ENCODE measurements around the gene STPG2.

DNA sequence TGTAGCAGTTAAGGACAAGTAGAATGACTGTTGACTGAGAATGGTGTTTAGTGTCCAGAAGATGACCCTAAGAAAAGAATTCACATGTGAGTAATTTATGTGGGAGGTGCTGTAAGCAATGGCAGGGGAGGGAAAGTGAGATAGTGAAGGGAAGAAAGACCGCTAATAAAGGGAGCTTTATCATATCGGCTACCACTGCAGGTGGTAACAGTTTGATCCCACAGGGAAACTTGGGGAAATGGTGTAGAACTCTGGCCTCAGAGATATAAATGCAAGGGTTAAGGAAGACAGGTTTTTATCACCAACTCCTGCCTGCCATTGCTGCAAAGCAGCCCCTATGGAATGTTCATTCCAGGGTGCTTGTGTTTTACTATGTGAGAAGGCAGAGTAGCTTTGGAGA is 489.6 kb downstream of the STPG2 start:
- TF ChIP-seq, protein P1, sequence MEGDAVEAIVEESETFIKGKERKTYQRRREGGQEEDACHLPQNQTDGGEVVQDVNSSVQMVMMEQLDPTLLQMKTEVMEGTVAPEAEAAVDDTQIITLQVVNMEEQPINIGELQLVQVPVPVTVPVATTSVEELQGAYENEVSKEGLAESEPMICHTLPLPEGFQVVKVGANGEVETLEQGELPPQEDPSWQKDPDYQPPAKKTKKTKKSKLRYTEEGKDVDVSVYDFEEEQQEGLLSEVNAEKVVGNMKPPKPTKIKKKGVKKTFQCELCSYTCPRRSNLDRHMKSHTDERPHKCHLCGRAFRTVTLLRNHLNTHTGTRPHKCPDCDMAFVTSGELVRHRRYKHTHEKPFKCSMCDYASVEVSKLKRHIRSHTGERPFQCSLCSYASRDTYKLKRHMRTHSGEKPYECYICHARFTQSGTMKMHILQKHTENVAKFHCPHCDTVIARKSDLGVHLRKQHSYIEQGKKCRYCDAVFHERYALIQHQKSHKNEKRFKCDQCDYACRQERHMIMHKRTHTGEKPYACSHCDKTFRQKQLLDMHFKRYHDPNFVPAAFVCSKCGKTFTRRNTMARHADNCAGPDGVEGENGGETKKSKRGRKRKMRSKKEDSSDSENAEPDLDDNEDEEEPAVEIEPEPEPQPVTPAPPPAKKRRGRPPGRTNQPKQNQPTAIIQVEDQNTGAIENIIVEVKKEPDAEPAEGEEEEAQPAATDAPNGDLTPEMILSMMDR (IDR thresholded peaks at IDR 0.05) = no peak
- no peak for TF ChIP-seq POLR2A (IDR thresholded peaks at IDR 0.05)
